HepG2 (cell line): Measurements from ENCODE around the gene NUBP1. TPM values are rescaled to one million over a fixed set of nuclear protein-coding genes. Genes with fewer than 3 reads are reported as not detected.
A peak's percentile ranks its signal among the peaks of the same experiment; 100 is the strongest.

Experiments used
- BCLAF1 ChIP-seq: fragments of 450-650 bp; IDR thresholded peaks from 2 replicates; pipeline ENCODE4 v1.6.1; 2017; ENCODE audit warnings: mild to moderate bottlenecking
- CCDC6 ChIP-seq: sonication (generic); formaldehyde crosslinking; IDR thresholded peaks from 2 replicates; pipeline ENCODE4 v1.8.1; 2022; ENCODE audit warnings: mild to moderate bottlenecking, missing genetic modification reagents, moderate library complexity
- MAFG ChIP-seq: sonication (generic); formaldehyde crosslinking; IDR thresholded peaks from 2 replicates; pipeline ENCODE4 v1.5.1; 2020; ENCODE audit warnings: mild to moderate bottlenecking, missing genetic modification reagents
- MAX ChIP-seq: IDR thresholded peaks from 2 replicates; pipeline ENCODE4 v1.6.1; 2012; ENCODE audit warnings: inconsistent platforms
- NPAS2 ChIP-seq: sonication (generic); formaldehyde crosslinking; IDR thresholded peaks from 2 replicates; pipeline ENCODE4 v1.8.0; 2022; ENCODE audit warnings: mild to moderate bottlenecking, missing genetic modification reagents, borderline replicate concordance
- RAD21 ChIP-seq: fragments of 450-650 bp; formaldehyde crosslinking; IDR thresholded peaks from 2 replicates; pipeline ENCODE4 v1.5.0; 2020; ENCODE audit warnings: mild to moderate bottlenecking
- SMAD1 ChIP-seq: sonication (generic); formaldehyde crosslinking; IDR thresholded peaks from 2 replicates; pipeline ENCODE4 v1.4.0; 2020; ENCODE audit warnings: missing genetic modification reagents, low read depth, mild to moderate bottlenecking, borderline replicate concordance
- TEAD3 ChIP-seq: optimal IDR thresholded peaks from 2 replicates; pipeline ENCODE3; 2016; ENCODE audit warnings: borderline replicate concordance
- ZNF704 ChIP-seq: sonication (generic); formaldehyde crosslinking; IDR thresholded peaks from 2 replicates; pipeline ENCODE4 v1.8.1; 2023; ENCODE audit warnings: mild to moderate bottlenecking, inconsistent platforms, moderate library complexity, missing genetic modification reagents, borderline replicate concordance
- ZSCAN25 ChIP-seq: sonication (generic); formaldehyde crosslinking; IDR thresholded peaks from 2 replicates; pipeline ENCODE4 v1.8.0; 2022; ENCODE audit warnings: mild to moderate bottlenecking, missing genetic modification reagents
- polyA plus RNA-seq, 8 experiments: library from polyadenylated mRNA; depleted of rRNA in 3 of 8; stranded (reverse) in 7 of 8; unstranded in 1 of 8; fragments of >200 nt; fragmentation: Illumina TruSeq in 4 of 8; extraction: Trizol in 4 of 8; gene quantifications; 2 replicates each; pipeline versions ENCODE4 v1.2.1 to v1.2.3, GENCODE V29; 2011 to 2016; ENCODE audit warnings: low read depth in 4 of 8, missing spikeins in 1 of 8, mixed read lengths in 1 of 8; ENCODE audit not compliant: insufficient read depth in 1 of 8
- total RNA-seq, 5 experiments: library from RNA; depleted of rRNA; stranded (reverse); fragments of >200 nt; fragmentation: Illumina TruSeq; extraction: Trizol; gene quantifications; 2 replicates each; pipeline ENCODE4 v1.2.3, GENCODE V29; 2016; ENCODE audit warnings: low read depth in 1 of 5
- TF ChIP-seq, protein P1 (sequence below): IDR thresholded peaks from 2 replicates; pipeline ENCODE4 v1.6.1; 2016; ENCODE audit warnings: missing genetic modification reagents, missing compliant biosample characterization
- TF ChIP-seq, protein P2 (sequence below): sonication (generic); formaldehyde crosslinking; IDR thresholded peaks from 2 replicates; pipeline ENCODE4 v1.4.0; 2020; ENCODE audit warnings: mild to moderate bottlenecking, missing genetic modification reagents
- TF ChIP-seq, protein P3 (sequence below): sonication (generic); formaldehyde crosslinking; IDR thresholded peaks from 2 replicates; pipeline ENCODE4 v1.4.0; 2020; ENCODE audit warnings: missing genetic modification reagents, mild to moderate bottlenecking, borderline replicate concordance
- TF ChIP-seq, protein P4 (sequence below): sonication (generic); formaldehyde crosslinking; IDR thresholded peaks from 2 replicates; pipeline ENCODE4; 2020; ENCODE audit warnings: missing genetic modification reagents, mild to moderate bottlenecking, borderline replicate concordance

NUBP1 gene
- total and polyA plus RNA-seq, 2 of the 13 experiments (the other 11 are each of a cell fraction or from before 2014, with no cell fraction given), result 53.5 to 70.4 TPM

DNA sequence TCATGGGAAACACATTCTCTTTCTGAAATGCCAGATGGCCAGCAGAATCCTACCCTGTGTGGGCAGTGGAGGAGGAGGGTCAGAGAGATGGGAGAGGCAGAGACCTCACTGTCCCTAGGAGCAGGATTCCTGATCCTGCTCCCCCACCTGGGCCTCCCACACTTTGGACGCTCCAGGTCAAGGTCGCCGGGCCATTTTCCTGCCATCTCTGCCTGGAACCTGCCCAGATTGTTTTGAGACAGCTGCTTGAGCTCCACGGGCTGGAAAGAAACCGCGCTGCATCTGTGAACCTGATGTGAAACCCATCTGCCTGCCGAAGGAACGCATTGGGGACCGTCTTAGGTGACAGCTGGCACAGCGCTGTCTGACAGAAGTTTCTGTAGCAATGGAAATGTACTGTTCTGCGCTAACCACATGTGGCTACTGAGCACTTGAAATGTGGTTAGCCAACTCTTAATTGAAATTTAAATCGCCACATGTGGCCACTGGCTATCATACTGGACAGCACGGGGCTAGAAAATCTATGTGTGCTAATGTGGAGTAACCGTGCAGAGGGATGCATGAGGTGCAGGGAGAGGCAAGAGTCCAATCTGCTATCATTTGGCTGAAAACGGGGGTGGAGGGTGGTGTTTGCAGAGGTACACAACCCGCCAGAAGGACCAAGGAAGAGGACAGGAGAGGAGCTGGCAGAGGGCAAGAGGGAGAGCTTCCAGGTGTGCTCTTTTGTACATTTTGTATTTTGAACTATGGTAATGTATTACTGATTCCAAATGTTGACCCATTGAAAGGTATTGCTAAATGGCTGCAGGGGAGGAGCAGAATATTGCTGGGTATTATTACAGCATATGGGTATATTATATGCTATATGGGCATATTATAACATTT, 15.4 kb upstream of the NUBP1 start (continued):
- TF ChIP-seq, protein P1, sequence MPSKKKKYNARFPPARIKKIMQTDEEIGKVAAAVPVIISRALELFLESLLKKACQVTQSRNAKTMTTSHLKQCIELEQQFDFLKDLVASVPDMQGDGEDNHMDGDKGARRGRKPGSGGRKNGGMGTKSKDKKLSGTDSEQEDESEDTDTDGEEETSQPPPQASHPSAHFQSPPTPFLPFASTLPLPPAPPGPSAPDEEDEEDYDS, result 0 out of 2 replicates have a peak, but pooled peaks have one; percentile 45
- TF ChIP-seq ZSCAN25 (CRISPR knock-in tag) (peak; percentile 74; the same call in 1 of the 2 replicates), BCLAF1 (no peak), RAD21 (peak; percentile 66), MAFG (CRISPR knock-in tag) (no peak), CCDC6 (CRISPR knock-in tag) (no peak; the same call in 1 of the 2 replicates), SMAD1 (peak; percentile 70; the same call in 1 of the 2 replicates), NPAS2 (CRISPR knock-in tag) (no peak), TEAD3 (CRISPR knock-in tag) (peak; percentile 83), ZNF704 (no peak), MAX (no peak; the same call in 1 of the 2 replicates)
- TF ChIP-seq, protein P2, sequence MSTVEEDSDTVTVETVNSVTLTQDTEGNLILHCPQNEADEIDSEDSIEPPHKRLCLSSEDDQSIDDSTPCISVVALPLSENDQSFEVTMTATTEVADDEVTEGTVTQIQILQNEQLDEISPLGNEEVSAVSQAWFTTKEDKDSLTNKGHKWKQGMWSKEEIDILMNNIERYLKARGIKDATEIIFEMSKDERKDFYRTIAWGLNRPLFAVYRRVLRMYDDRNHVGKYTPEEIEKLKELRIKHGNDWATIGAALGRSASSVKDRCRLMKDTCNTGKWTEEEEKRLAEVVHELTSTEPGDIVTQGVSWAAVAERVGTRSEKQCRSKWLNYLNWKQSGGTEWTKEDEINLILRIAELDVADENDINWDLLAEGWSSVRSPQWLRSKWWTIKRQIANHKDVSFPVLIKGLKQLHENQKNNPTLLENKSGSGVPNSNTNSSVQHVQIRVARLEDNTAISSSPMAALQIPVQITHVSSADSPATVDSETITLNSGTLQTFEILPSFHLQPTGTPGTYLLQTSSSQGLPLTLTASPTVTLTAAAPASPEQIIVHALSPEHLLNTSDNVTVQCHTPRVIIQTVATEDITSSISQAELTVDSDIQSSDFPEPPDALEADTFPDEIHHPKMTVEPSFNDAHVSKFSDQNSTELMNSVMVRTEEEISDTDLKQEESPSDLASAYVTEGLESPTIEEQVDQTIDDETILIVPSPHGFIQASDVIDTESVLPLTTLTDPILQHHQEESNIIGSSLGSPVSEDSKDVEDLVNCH, result no peak
- TF ChIP-seq, protein P3, sequence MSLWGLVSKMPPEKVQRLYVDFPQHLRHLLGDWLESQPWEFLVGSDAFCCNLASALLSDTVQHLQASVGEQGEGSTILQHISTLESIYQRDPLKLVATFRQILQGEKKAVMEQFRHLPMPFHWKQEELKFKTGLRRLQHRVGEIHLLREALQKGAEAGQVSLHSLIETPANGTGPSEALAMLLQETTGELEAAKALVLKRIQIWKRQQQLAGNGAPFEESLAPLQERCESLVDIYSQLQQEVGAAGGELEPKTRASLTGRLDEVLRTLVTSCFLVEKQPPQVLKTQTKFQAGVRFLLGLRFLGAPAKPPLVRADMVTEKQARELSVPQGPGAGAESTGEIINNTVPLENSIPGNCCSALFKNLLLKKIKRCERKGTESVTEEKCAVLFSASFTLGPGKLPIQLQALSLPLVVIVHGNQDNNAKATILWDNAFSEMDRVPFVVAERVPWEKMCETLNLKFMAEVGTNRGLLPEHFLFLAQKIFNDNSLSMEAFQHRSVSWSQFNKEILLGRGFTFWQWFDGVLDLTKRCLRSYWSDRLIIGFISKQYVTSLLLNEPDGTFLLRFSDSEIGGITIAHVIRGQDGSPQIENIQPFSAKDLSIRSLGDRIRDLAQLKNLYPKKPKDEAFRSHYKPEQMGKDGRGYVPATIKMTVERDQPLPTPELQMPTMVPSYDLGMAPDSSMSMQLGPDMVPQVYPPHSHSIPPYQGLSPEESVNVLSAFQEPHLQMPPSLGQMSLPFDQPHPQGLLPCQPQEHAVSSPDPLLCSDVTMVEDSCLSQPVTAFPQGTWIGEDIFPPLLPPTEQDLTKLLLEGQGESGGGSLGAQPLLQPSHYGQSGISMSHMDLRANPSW (CRISPR knock-in tag), result no peak
- TF ChIP-seq, protein P4, sequence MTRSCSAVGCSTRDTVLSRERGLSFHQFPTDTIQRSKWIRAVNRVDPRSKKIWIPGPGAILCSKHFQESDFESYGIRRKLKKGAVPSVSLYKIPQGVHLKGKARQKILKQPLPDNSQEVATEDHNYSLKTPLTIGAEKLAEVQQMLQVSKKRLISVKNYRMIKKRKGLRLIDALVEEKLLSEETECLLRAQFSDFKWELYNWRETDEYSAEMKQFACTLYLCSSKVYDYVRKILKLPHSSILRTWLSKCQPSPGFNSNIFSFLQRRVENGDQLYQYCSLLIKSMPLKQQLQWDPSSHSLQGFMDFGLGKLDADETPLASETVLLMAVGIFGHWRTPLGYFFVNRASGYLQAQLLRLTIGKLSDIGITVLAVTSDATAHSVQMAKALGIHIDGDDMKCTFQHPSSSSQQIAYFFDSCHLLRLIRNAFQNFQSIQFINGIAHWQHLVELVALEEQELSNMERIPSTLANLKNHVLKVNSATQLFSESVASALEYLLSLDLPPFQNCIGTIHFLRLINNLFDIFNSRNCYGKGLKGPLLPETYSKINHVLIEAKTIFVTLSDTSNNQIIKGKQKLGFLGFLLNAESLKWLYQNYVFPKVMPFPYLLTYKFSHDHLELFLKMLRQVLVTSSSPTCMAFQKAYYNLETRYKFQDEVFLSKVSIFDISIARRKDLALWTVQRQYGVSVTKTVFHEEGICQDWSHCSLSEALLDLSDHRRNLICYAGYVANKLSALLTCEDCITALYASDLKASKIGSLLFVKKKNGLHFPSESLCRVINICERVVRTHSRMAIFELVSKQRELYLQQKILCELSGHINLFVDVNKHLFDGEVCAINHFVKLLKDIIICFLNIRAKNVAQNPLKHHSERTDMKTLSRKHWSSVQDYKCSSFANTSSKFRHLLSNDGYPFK (CRISPR knock-in tag), result peak; percentile 38; the same call in 1 of the 2 replicates
